Fibroblast of pulmonary artery (primary cell): ENCODE results near the gene CACNA1S.

Source experiments
- DNase-seq: peaks from one replicate; pipeline ENCODE4 v3.0.0-alpha.2; 2010; ENCODE audit warnings: low read depth
- H3K4me3 ChIP-seq: replicated peaks from 2 replicates; pipeline ENCODE4 v1.5.1; 2011; ENCODE audit warnings: low read depth, mild to moderate bottlenecking, control low read depth, low read length, moderate library complexity
- TF ChIP-seq, protein P1 (sequence below): IDR thresholded peaks from 2 replicates; pipeline ENCODE4 v1.5.1; 2011; ENCODE audit warnings: mild to moderate bottlenecking, control low read depth, low read length, inconsistent platforms; ENCODE audit errors: missing control alignments

The CACNA1S gene

DNA sequence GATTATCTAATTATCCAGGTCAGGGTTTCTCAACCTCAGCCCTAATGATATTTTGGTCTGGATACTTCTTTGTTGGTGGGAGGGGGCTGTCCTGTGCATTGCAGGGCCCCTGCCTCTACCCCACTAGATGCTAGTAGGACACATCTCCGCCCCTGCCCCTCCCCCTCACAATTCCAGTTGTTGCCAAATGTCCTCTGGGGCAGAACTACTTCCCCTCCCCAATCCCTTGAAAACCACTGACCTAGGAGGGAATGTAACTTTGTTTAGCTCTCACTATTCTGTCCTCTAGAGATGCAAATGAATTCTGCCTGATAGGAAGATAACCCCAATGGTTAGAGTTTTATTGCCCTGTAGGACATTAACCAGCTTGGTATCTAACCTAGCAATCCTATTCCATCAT is 8.1 kb downstream of the CACNA1S start:
- no peak overlapping the region for H3K4me3 ChIP-seq
- no peak for DNase-seq
- TF ChIP-seq, protein P1, sequence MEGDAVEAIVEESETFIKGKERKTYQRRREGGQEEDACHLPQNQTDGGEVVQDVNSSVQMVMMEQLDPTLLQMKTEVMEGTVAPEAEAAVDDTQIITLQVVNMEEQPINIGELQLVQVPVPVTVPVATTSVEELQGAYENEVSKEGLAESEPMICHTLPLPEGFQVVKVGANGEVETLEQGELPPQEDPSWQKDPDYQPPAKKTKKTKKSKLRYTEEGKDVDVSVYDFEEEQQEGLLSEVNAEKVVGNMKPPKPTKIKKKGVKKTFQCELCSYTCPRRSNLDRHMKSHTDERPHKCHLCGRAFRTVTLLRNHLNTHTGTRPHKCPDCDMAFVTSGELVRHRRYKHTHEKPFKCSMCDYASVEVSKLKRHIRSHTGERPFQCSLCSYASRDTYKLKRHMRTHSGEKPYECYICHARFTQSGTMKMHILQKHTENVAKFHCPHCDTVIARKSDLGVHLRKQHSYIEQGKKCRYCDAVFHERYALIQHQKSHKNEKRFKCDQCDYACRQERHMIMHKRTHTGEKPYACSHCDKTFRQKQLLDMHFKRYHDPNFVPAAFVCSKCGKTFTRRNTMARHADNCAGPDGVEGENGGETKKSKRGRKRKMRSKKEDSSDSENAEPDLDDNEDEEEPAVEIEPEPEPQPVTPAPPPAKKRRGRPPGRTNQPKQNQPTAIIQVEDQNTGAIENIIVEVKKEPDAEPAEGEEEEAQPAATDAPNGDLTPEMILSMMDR, result no peak

DNA sequence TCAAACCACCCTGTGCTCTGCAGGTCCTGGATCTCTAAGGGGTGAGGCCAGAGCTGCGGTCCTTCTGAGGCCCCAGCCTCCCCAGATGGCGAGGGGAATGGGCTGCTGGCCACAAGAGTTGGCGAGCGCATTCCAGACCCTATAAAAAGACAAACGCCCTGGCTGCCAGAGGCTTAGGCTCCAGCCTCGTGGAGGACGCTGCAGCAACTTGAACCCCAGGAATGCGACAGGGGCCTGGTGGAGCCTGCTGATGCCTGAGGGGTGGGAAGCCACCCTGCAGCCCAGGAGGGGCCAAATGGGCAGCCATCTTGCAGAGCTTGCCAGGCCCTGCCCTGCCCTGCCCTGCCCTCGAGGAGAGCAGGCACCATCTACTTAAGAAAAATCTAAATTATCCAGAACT is 8.6 kb downstream of the CACNA1S start:
- no peak for DNase-seq
- TF ChIP-seq, protein P1, result no peak

DNA sequence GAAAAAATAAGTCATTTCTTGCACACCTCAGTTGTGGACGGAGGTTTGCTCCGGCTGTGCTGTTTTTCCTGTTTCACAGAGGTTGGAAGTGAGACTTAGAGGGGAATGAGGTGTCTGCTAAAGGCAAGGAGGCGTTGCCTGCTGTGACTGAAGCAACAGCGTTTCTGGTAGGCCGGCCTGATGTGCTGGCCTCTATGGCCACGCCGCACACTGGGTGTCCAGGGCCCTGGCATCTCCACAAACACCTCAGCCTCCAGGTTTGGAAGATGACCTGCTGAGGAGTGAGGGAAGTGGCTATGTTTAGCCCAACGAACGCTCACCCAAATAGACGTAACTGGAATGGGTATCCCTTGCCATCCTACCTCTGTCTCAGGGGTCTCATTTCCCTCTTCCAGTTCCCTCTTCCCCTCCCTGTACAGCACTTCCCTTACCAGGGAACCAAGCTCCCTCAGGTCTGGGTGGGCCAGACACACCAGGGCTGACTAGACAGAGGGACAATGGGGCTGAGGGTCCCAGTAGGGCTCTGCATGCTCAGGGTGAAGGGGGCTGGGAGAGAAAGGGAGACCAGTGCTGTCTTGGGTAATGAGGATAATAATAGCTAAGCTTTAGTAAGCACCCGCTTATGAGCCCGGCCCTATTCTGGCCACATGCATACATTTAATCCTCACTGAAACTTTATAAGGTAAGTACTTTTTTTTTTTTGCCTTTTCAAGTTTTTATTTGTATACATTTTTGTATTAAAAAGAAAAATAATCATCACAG is 11.9 kb downstream of the CACNA1S start:
- no peak for DNase-seq
- TF ChIP-seq, protein P1, result no peak
- no peak overlapping the region for H3K4me3 ChIP-seq

More for the DNA sequence above, 8.6 kb downstream of the CACNA1S start:
- no peak overlapping the region for H3K4me3 ChIP-seq

DNA sequence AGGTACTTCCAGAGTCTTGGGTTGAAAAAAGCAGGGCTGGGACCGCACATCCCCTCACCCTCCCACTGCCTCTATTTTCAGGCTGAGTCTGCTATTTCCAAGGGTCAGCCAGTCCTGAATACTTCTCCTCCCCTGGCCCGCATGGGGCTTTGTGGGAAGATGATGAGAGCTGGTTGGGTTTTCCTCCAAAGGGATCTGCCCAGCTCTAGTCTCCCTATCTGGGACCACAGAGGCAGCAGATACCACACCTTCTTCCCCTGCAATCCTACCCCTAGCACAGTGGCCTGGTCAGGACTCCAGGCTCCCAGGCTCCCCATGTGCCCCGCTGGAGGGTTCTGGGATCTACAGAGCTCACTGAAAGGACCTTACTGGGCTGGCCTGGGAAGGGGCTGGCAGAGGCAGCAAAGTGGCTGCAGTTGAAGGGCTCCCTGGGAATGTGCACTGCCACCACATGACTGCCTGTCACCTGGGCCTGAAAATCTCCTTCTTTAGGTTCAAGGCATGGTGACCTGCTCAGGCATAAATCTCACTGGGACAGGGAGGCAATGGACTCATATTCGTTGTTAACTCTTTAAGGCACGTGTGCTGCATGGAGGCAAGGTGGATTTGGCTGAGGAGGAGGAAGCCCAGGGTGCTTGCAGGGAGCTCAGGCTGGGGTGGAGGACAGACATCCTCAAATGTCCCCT is 13.1 kb downstream of the CACNA1S start:
- no peak for DNase-seq
- H3K4me3 ChIP-seq, result no peak overlapping the region
- TF ChIP-seq, protein P1, result no peak

DNA sequence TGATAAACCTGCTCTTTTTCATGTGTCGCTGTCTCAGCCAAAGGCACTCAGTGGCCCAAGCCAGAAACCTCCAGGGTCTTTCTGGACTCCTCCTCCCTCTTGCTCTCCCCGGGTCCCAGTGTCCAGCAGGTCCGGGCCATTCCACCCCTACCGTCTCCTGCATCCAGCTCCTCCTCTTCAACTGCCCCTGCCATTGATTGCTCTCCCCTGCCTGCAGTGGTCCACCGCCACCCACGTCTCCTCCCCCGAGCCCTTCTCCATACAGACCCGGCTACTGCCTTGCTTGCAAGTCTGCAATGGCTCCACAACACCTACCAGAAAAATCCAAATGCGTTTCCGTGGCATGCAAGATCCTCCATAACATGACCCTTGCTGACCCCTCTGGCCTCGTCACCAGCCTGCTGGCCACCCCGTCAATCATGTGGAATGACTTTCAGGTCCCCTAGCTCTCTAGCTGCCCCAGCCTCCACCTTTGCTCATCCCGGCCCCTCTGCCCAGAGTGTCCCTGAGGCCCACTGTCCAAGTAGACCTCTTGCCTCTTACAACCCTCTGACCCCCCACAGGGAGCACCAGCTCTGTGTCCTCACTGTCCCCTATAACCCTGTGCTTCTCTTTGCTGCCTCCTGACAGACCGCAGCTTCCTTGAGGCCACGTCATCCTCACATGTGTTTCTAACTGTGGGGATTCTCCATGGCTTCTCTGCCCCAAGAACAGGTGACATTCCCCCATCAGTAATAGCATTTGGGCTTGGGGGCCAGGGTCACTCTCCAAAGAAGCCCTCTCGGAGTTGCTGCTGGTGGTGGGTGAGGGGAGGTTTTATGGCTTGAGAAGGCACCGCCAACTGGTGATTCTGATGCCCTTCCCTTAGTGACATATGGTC is 15.0 kb downstream of the CACNA1S start:
- DNase-seq, result no peak
- TF ChIP-seq, protein P1, result no peak
- H3K4me3 ChIP-seq, result no peak overlapping the region

DNA sequence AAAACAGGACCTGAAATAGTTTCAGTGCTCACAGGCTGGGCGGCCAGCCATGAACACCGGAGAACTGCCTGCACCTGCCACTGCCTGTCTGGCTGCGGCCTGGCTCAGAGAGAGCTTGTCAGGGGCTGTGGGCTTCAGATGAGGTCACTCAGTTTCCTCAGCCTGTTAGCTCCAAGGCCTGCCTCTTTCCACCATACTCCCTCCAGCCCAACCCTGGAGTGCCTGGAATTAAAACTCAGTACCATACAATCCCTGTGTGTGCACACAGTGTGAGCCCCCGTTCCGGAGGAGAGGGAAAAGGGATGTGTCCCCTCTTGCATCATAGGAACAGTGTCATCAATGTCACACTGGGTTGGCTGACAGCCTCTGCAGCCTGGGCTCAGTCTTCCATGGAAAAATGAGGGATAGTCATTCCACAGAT is 16.2 kb downstream of the CACNA1S start:
- TF ChIP-seq, protein P1, result no peak
- no peak overlapping the region for H3K4me3 ChIP-seq
- no peak for DNase-seq
